Neuronal stem cell (in vitro differentiated cells): Measurements from ENCODE around the gene TWNK.

Experiments
- DNase-seq: peaks from one replicate; pipeline ENCODE4 v3.0.0-alpha.2; 2013; ENCODE audit warnings: low spot score
- H2AFZ ChIP-seq: one replicate; pipeline ENCODE4 v1.6.1; 2013; ENCODE audit warnings: mild to moderate bottlenecking, low read length, inconsistent platforms
- H2AK5ac ChIP-seq: 2 replicates; pipeline ENCODE4 v1.6.1; 2013; ENCODE audit warnings: low read depth, mild to moderate bottlenecking, inconsistent platforms, low read length, moderate library complexity, mixed read lengths
- H2BK120ac ChIP-seq: 2 replicates; pipeline ENCODE4 v1.6.1; 2013; ENCODE audit warnings: low read depth, mild to moderate bottlenecking, inconsistent platforms, low read length, moderate library complexity, mixed read lengths
- H2BK12ac ChIP-seq: one replicate; pipeline ENCODE4 v1.6.1; 2013; ENCODE audit warnings: low read length, inconsistent platforms
- H2BK15ac ChIP-seq: 2 replicates; pipeline ENCODE4 v1.6.1; 2013; ENCODE audit warnings: mild to moderate bottlenecking, low read length, inconsistent platforms, mixed read lengths
- H2BK5ac ChIP-seq: one replicate; pipeline ENCODE4 v1.6.1; 2013; ENCODE audit warnings: inconsistent platforms, mild to moderate bottlenecking, low read length, moderate library complexity
- H3K14ac ChIP-seq: one replicate; pipeline ENCODE4 v1.6.1; 2013; ENCODE audit warnings: low read length, inconsistent platforms
- H3K18ac ChIP-seq: 2 replicates; pipeline ENCODE4 v1.6.1; 2013; ENCODE audit warnings: low read length, inconsistent platforms
- H3K23ac ChIP-seq: 2 replicates; pipeline ENCODE4 v1.6.1; 2013; ENCODE audit warnings: low read depth, mild to moderate bottlenecking, mixed read lengths, low read length, inconsistent platforms; ENCODE audit not compliant: poor library complexity
- H3K27ac ChIP-seq: replicated peaks from 3 replicates; pipeline ENCODE4 v1.5.1; 2013; ENCODE audit warnings: low read length, inconsistent platforms
- H3K27me3 ChIP-seq, 3 experiments: 2 replicates each; pipeline ENCODE4 v1.6.1; 2013; ENCODE audit warnings: low read length in 3 of 3, mild to moderate bottlenecking in 2 of 3, inconsistent platforms in 1 of 3, low read depth in 1 of 3, mixed read lengths in 1 of 3, moderate library complexity in 1 of 3; ENCODE audit not compliant: control insufficient read depth in 3 of 3, insufficient read depth in 3 of 3
- H3K36me3 ChIP-seq, 2 donors: replicated peaks in 1 of 2; 2 replicates each; pipeline ENCODE4 v1.6.1; 2013; ENCODE audit warnings: low read length in 2 of 2; ENCODE audit not compliant: control insufficient read depth in 2 of 2, insufficient read depth in 2 of 2
- H3K4ac ChIP-seq: 2 replicates; pipeline ENCODE4 v1.6.1; 2013; ENCODE audit warnings: inconsistent platforms, mild to moderate bottlenecking, low read length, moderate library complexity
- H3K4me1 ChIP-seq, 2 donors: 1 replicate in 1 of 2; 2 replicates in 1 of 2; pipeline ENCODE4 v1.6.1; 2013; ENCODE audit warnings: low read length in 2 of 2, low read depth in 1 of 2; ENCODE audit not compliant: control insufficient read depth in 2 of 2, insufficient read depth in 1 of 2
- H3K4me2 ChIP-seq: one replicate; pipeline ENCODE4 v1.6.1; 2013; ENCODE audit warnings: mild to moderate bottlenecking, low read length, inconsistent platforms; ENCODE audit not compliant: insufficient read depth, poor library complexity, severe bottlenecking
- H3K4me3 ChIP-seq, 2 donors: 2 replicates each; pipeline ENCODE4 v1.5.1; 2013; ENCODE audit warnings: low read length in 2 of 2, mild to moderate bottlenecking in 2 of 2, inconsistent platforms in 1 of 2, moderate library complexity in 1 of 2
- H3K79me1 ChIP-seq: one replicate; pipeline ENCODE4 v1.6.1; 2013; ENCODE audit warnings: low read depth, mild to moderate bottlenecking, inconsistent platforms, low read length, moderate library complexity
- H3K9ac ChIP-seq: one replicate; pipeline ENCODE4 v1.6.1; 2013; ENCODE audit warnings: mild to moderate bottlenecking, low read depth, low read length, inconsistent platforms; ENCODE audit not compliant: poor library complexity
- H3K9me3 ChIP-seq, 2 donors: replicated peaks in 1 of 2; 2 replicates each; pipeline versions ENCODE3 to v1.6.1; 2013; ENCODE audit warnings: low read length in 2 of 2, mild to moderate bottlenecking in 2 of 2, inconsistent platforms in 1 of 2, low read depth in 1 of 2, mixed read lengths in 1 of 2, moderate library complexity in 1 of 2; ENCODE audit not compliant: control insufficient read depth in 2 of 2, insufficient read depth in 1 of 2
- H4K8ac ChIP-seq: one replicate; pipeline ENCODE4 v1.6.1; 2013; ENCODE audit warnings: low read depth, mild to moderate bottlenecking, inconsistent platforms, low read length, moderate library complexity
- H4K91ac ChIP-seq: one replicate; pipeline ENCODE4 v1.6.1; 2013; ENCODE audit warnings: low read length, low read depth, mild to moderate bottlenecking, inconsistent platforms; ENCODE audit not compliant: poor library complexity
- WGBS, 2 donors: extraction: QIAGEN DNeasy Blood & Tissue Kit; methylation state at CpG; one replicate each; pipeline ENCODE4 v1.1.7; 2013; ENCODE audit warnings: missing lambda C conversion rate in 2 of 2, mixed read lengths in 1 of 2; ENCODE audit not compliant: insufficient read length in 2 of 2, insufficient replicate concordance in 1 of 2; ENCODE audit errors: extremely low coverage in 2 of 2; 5-methylcytosine and 5-hydroxymethylcytosine counted together

The TWNK gene

DNA sequence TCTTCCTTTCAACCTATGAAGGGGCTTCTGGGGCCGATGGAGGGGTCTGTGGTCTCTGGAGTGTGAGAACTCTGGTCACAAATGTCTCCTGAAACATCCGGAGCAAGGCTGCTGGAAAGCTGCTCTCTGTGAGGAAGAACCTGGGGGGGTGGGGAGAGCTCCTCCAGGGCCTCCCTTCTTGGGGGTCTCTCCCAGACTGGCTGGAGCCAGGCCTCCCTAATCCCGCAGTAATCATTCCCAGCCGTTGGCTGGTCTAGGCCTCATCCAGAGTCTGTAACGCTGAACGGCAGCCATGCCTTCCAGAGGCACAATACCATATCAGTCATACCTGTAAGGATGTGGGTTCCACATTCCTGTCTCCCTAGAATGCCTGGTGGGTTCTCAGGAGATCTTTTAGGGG lies 7.8 kb downstream of the TWNK start:
- no peak overlapping the region for H2BK12ac ChIP-seq
- H4K8ac ChIP-seq, result no peak overlapping the region
- no peak overlapping the region for H3K27ac ChIP-seq
- no peak overlapping the region for H3K4me2 ChIP-seq
- H3K79me1 ChIP-seq, result peaks cover 4% of the 10 kb centered on the region
- H2AK5ac ChIP-seq, result no peak overlapping the region
- no peak overlapping the region for H2BK5ac ChIP-seq
- peaks cover 27 to 35% of the 10 kb centered on the region in 2 donors for H3K36me3 ChIP-seq
- H3K23ac ChIP-seq, result no peak overlapping the region
- no peaks in the 10 kb centered on the region for H3K27me3 ChIP-seq
- no peak overlapping the region for H2BK120ac ChIP-seq
- no peak overlapping the region for H3K4ac ChIP-seq
- H3K18ac ChIP-seq, result no peak overlapping the region
- no peak overlapping the region for H3K14ac ChIP-seq
- no CpG with 5 or more reads among the region's 6 CpGs for WGBS, 2 donors
- H4K91ac ChIP-seq, result no peak overlapping the region
- H3K4me1 ChIP-seq, result peaks cover 10% of the 10 kb centered on the region in 2 donors
- H3K9me3 ChIP-seq, result no peaks in the 10 kb centered on the region
- no peak overlapping the region for H2BK15ac ChIP-seq
- H3K4me3 ChIP-seq, result no peak overlapping the region
- no peak for DNase-seq
- H3K9ac ChIP-seq, result no peak overlapping the region
- H2AFZ ChIP-seq, result no peak overlapping the region

DNA sequence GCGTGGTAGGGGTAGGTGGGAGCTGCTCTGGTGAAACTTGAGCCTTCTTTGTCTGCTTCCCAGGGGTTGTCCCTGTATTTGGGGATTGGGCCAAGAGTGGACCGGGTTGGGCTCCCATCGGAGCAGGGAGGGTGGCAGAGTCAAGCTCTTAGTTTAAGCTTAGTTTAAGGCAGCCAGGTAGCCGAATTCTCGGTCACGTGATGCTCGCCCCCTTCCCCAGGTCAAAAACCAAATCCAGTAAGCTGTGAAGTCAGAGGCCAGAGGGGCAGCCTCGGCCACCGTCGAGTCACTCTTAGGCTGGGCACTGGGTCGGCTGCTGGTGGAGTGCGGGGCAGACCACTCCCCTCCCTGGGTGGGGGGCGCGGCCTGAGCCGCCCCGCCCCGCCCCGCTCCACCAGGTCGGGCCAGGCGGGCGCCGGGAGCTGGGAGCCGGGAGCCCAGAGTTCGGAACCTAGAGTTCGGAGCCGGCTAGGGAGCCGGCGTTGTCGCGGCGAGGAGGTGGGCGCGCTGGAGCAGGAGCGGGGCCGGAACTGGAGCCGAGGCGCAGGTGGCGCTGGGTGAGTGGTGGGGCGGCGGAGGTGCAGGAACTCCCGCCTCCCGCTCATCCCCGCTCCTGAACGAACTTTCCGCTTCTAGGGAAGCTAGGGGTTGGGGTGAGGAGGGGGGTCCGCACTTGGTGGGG lies 9.5 kb downstream of the TWNK start:
- H2BK15ac ChIP-seq, result peak overlapping the region; percentile 95
- no peaks in the 10 kb centered on the region for H3K27me3 ChIP-seq
- H2BK12ac ChIP-seq, result no peak overlapping the region
- H3K27ac ChIP-seq, result peak overlapping the region; percentile 94
- H3K9ac ChIP-seq, result peak overlapping the region; percentile 94
- peaks cover 10% of the 10 kb centered on the region for H3K79me1 ChIP-seq
- H3K4ac ChIP-seq, result no peak overlapping the region
- H2AFZ ChIP-seq, result peak overlapping the region; percentile 95
- H3K4me1 ChIP-seq, result peaks cover 20 to 22% of the 10 kb centered on the region in 2 donors
- no peak overlapping the region for H2BK5ac ChIP-seq
- peak overlapping the region; percentile 92 to 99 for H3K4me3 ChIP-seq
- no CpG with 5 or more reads among the region's 46 CpGs for WGBS, 2 donors
- H3K23ac ChIP-seq, result peak overlapping the region; percentile 96
- no peak overlapping the region for H4K8ac ChIP-seq
- peaks cover 14 to 23% of the 10 kb centered on the region in 2 donors for H3K36me3 ChIP-seq
- H2AK5ac ChIP-seq, result peak overlapping the region; percentile 70
- peak overlapping the region; percentile 95 for H3K18ac ChIP-seq
- H2BK120ac ChIP-seq, result peak overlapping the region; percentile 78
- no peak overlapping the region for H4K91ac ChIP-seq
- H3K4me2 ChIP-seq, result peak overlapping the region; percentile 97
- peak; percentile 59 for DNase-seq
- no peaks in the 10 kb centered on the region for H3K9me3 ChIP-seq
- peak overlapping the region; percentile 58 for H3K14ac ChIP-seq

DNA sequence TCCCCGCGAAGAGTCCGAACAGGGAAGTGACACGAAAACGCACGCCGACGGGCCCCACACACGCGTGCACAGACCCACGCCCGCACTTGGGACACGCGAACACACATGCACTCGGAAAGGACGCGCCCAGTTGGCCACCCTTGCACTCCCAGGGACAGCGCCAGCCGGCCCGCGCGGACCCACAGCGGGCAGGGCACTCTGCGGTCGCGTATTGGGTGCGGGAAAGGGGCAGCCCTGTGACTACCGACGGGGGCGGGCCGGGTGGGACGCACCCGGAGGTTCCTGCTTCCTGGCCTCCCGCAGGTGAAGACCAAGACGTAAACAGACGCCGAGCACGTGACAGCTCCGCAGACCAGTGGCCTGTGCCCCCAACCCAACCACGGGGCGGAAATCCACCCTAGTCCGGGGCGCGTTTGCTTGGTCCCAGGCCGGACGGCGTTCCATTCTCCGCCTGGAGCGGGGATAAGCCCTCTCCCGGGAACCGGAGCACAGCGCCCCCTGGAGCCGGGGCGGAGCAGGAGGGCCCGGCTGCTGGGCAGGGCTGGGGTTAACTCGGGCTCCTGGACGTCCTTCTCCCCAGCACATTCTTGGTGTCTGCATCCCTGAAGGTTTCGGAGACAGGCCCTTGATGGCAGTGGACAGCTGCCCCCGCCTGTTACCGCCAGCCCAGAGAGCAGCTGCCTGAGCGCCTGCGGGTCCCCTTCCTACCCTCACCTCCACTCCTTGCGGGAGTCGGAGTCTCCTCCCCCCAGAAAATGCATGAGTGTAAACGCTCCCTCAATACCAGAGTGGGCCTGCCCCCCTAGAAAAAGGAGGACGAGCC lies 10.2 kb downstream of the TWNK start:
- H3K18ac ChIP-seq, result peak overlapping the region; percentile 95
- H4K8ac ChIP-seq, result no peak overlapping the region
- no peaks in the 10 kb centered on the region for H3K27me3 ChIP-seq
- H2AFZ ChIP-seq, result peak overlapping the region; percentile 95
- peak overlapping the region; percentile 70 for H2AK5ac ChIP-seq
- no peak overlapping the region for H3K4ac ChIP-seq
- H3K4me3 ChIP-seq, result peak overlapping the region; percentile 92 to 99
- peak overlapping the region; percentile 94 for H3K27ac ChIP-seq
- H2BK12ac ChIP-seq, result peak overlapping the region; percentile 24
- H3K4me1 ChIP-seq, result peaks cover 23 to 25% of the 10 kb centered on the region in 2 donors
- peak overlapping the region; percentile 49 for H2BK5ac ChIP-seq
- WGBS, 2 donors, result no CpG with 5 or more reads among the region's 66 CpGs
- H2BK120ac ChIP-seq, result peak overlapping the region; percentile 78
- H3K36me3 ChIP-seq, result peaks cover 18 to 31% of the 10 kb centered on the region in 2 donors
- peaks cover 16% of the 10 kb centered on the region for H3K79me1 ChIP-seq
- peak overlapping the region; percentile 94 for H3K9ac ChIP-seq
- H3K23ac ChIP-seq, result peak overlapping the region; percentile 96
- peak; percentile 75 for DNase-seq
- H3K9me3 ChIP-seq, result no peaks in the 10 kb centered on the region
- H3K4me2 ChIP-seq, result peak overlapping the region; percentile 97
- H4K91ac ChIP-seq, result no peak overlapping the region
- H3K14ac ChIP-seq, result peak overlapping the region; percentile 58
- peak overlapping the region; percentile 87 for H2BK15ac ChIP-seq
